ENCODE data around the gene PAQR9. TPM values are rescaled to one million over a fixed set of nuclear protein-coding genes. Genes with fewer than 3 reads are reported as not detected.

PAQR9 gene
- total RNA-seq, 4 donors from 2014 or later, result 0.20 to 1.0 (median 0.27) TPM; not detected in 1

DNA sequence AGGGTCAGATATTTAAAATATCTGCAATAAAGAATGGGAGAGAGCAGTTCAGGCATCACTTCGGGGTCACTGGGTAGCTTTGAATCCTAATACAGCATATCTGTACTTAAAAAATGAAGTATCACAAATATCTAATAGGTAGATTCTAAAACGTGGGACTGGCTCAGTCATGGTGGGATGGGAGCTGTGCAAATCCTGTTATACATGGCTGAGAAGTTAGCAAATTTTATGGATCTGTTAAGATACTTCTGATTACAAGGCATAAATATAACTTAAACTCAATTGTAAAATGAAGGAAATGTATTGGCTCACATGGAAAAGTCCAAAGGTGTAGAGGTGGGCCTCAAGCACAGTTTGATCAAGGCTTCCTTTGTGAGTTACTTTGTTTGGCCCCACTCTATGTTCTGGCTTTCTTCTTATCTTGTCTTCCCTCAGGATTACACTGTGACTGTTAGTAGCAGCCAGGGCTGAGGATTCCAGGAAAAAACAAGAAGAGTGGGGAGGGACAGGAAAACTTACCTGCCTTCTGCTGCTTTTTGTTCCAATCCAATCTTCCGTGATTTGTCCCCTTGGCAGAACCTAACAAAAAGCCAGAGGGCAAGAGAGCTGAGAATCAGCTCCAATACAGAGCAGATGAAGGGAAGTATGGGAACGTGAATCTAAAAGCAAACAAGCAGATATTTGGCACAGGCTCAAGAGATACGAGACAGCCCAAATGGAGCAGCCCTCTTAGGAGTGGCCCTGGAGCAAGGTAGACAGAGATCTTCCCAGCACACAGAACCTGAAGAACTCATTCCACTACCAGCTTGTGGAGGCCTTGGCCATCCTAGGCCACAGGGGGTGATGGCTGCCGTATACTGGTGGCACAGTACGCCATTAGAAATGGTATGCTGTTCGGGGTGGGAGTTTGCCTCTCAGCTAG, 10.9 kb downstream of the PAQR9 start:
- H3K9me3 ChIP-seq, result no peaks in the 10 kb centered on the region
- ATAC-seq, result no peak
- peaks cover 0 to 3% of the 10 kb centered on the region in 2 donors for H3K4me1 ChIP-seq
- H3K4me3 ChIP-seq, result no peak overlapping the region
- TF ChIP-seq POLR2A (IDR thresholded peaks at IDR 0.05), result no peak
- TF ChIP-seq, protein P1, sequence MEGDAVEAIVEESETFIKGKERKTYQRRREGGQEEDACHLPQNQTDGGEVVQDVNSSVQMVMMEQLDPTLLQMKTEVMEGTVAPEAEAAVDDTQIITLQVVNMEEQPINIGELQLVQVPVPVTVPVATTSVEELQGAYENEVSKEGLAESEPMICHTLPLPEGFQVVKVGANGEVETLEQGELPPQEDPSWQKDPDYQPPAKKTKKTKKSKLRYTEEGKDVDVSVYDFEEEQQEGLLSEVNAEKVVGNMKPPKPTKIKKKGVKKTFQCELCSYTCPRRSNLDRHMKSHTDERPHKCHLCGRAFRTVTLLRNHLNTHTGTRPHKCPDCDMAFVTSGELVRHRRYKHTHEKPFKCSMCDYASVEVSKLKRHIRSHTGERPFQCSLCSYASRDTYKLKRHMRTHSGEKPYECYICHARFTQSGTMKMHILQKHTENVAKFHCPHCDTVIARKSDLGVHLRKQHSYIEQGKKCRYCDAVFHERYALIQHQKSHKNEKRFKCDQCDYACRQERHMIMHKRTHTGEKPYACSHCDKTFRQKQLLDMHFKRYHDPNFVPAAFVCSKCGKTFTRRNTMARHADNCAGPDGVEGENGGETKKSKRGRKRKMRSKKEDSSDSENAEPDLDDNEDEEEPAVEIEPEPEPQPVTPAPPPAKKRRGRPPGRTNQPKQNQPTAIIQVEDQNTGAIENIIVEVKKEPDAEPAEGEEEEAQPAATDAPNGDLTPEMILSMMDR (IDR thresholded peaks at IDR 0.05 in 4 of 5, conservative IDR thresholded peaks at IDR 0.05 in 1 of 5), result no peak
- H3K36me3 ChIP-seq, result no peaks in the 10 kb centered on the region
- peaks cover 0 to 3% (median 1%) of the 10 kb centered on the region in 3 donors for H3K27me3 ChIP-seq
- no peak overlapping the region for H3K27ac ChIP-seq
- in situ Hi-C loops (cut with MboI; ENCODE audit: low sequenced_read_pairs in 4 of 4), result no loop called here
- intact Hi-C loops (cut with DNase I; ENCODE audit: low total_unique reads), result no loop called here
- DNase-seq, result no peak

DNA sequence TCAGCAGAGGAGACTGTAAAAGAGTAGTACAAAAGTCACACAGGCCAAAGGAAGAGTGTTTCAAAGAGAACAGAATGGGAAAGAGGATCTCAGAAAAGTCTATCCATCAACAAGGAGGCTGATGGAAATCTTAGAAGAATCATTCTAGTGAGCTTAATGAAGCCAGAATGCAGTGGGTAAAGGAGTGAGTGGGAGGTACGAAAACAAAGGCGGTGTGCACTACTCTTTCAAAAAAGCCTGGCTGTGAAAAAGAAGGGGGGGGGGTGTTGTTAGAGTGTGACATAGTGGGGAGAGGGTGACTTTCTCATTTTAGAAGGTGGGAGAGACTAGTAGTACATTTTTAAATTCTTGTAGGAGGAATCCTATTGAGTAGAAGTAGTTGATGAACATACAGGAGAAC, 11.7 kb downstream of the PAQR9 start:
- no peak for DNase-seq
- TF ChIP-seq POLR2A (IDR thresholded peaks at IDR 0.05), result no peak
- TF ChIP-seq, protein P1 (IDR thresholded peaks at IDR 0.05 in 4 of 5, conservative IDR thresholded peaks at IDR 0.05 in 1 of 5), result no peak
- H3K9me3 ChIP-seq, result no peaks in the 10 kb centered on the region
- intact Hi-C loops (cut with DNase I; ENCODE audit: low total_unique reads) (no loop called here), in situ Hi-C loops (cut with MboI; ENCODE audit: low sequenced_read_pairs in 4 of 4) (no loop called here)
- H3K27ac ChIP-seq, result no peak overlapping the region
- no peak for ATAC-seq
- peaks cover 3 to 8% (median 3%) of the 10 kb centered on the region in 3 donors for H3K27me3 ChIP-seq
- H3K4me3 ChIP-seq, result no peak overlapping the region
- no peaks in the 10 kb centered on the region for H3K4me1 ChIP-seq
- no peaks in the 10 kb centered on the region for H3K36me3 ChIP-seq

DNA sequence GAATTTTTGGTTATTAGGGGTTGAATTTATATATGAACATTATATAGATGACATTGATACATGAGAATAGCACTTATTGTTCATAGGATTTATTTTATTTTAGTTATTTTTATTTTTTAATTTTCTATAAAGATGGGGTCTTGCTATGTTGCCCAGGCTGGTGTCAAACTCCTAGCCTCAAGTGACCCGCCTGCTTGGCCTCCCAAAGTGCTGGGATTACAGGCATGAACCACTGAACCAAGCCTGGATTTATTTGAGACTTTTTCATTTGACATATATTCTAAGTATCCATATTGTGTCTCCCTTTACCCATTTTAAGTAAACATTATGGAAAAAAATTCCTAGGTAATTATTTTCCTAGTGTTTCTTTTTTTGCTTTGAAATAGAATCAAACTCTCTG, 12.5 kb downstream of the PAQR9 start:
- intact Hi-C loops (cut with DNase I; ENCODE audit: low total_unique reads), result no loop called here
- no peak overlapping the region for H3K27ac ChIP-seq
- H3K4me3 ChIP-seq, result no peak overlapping the region
- H3K9me3 ChIP-seq, result no peaks in the 10 kb centered on the region
- H3K4me1 ChIP-seq, result no peaks in the 10 kb centered on the region
- H3K27me3 ChIP-seq, result peaks cover 3 to 8% (median 3%) of the 10 kb centered on the region in 3 donors
- ATAC-seq, result no peak
- TF ChIP-seq, protein P1 (IDR thresholded peaks at IDR 0.05 in 4 of 5, conservative IDR thresholded peaks at IDR 0.05 in 1 of 5), result no peak
- TF ChIP-seq POLR2A (IDR thresholded peaks at IDR 0.05), result no peak
- H3K36me3 ChIP-seq, result no peaks in the 10 kb centered on the region
- in situ Hi-C loops (cut with MboI; ENCODE audit: low sequenced_read_pairs in 4 of 4), result no loop called here
- no peak for DNase-seq

DNA sequence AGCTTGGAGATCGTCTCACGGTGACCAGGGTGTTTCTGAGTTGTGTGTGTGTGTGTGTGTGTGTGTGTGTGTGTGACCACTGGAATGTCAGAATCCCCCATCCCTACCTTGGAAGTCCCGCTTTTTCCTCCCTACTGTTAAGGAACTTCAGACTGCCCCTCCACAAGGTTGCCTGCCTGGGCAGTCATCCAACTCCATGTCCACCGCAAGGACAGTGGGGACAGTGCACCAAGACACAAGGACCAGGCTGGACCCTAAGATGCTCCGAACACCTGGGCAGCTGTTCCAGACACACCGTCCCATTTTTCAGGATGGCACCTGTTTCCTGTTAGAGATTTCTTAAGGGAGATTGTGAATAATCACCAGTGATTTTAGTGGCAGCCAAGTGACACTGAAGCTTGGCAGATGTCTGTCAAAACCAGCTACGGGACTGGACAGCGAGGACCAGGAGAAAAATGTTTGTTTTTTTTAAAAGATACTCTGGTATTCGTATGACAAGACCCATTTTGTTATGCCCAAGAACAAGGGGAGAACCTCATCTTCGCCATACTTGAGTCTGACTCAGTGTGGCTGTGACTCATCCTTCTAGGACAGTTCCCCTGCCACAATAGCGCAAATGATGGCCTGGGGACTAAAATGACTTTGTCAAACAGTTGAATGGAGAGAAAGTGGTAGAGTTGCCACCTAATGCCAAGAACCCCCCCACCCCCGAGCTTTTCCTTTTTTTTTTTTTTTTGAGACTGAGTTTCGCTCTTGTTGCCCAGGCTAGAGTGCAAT, 15.5 kb downstream of the PAQR9 start:
- ATAC-seq, result no peak
- no peak overlapping the region for H3K27ac ChIP-seq
- TF ChIP-seq, protein P1 (IDR thresholded peaks at IDR 0.05 in 4 of 5, conservative IDR thresholded peaks at IDR 0.05 in 1 of 5), result no peak
- TF ChIP-seq POLR2A (IDR thresholded peaks at IDR 0.05), result no peak

More for the DNA sequence above, 15.5 kb downstream of the PAQR9 start:
- Histone ChIP-seq H3K36me3 (no peaks in the 10 kb centered on the region), H3K4me3 (no peak overlapping the region), H3K27me3 (peaks cover 3 to 8% (median 3%) of the 10 kb centered on the region in 3 donors), H3K4me1 (no peaks in the 10 kb centered on the region), H3K9me3 (no peaks in the 10 kb centered on the region)
- no peak for DNase-seq
- in situ Hi-C loops (cut with MboI; ENCODE audit: low sequenced_read_pairs in 4 of 4), result no loop called here
- intact Hi-C loops (cut with DNase I; ENCODE audit: low total_unique reads), result no loop called here
